Measurements from ENCODE around the gene FBXW8.

GRCh38 chr12:117030187-117030900 is 119.6 kb downstream of the FBXW8 start:
- TF ChIP-seq CTCF (IDR thresholded peaks at IDR 0.05) (no peak), JUN (IDR thresholded peaks at IDR 0.05) (no peak), MAX (IDR thresholded peaks at IDR 0.05) (no peak), USF2 (IDR thresholded peaks at IDR 0.05) (no peak), KDM5A (IDR thresholded peaks at IDR 0.05) (no peak), BHLHE40 (IDR thresholded peaks at IDR 0.05; ENCODE audit: low read depth, low read length) (no peak), ZC3H11A (IDR thresholded peaks at IDR 0.05) (no peak), EHMT2 (IDR thresholded peaks at IDR 0.05; ENCODE audit: low read depth) (no peak), CEBPB (IDR thresholded peaks at IDR 0.05) (no peak), POLR2AphosphoS2 (conservative IDR thresholded peaks at IDR 0.05; ENCODE audit: low read length) (no peak)
